ENCODE measurements around the gene ZNF883.

The ZNF883 gene

GRCh38 chr9:112917987-112918362 lies 94.0 kb downstream of the ZNF883 start:
- no peak for DNase-seq

DNA sequence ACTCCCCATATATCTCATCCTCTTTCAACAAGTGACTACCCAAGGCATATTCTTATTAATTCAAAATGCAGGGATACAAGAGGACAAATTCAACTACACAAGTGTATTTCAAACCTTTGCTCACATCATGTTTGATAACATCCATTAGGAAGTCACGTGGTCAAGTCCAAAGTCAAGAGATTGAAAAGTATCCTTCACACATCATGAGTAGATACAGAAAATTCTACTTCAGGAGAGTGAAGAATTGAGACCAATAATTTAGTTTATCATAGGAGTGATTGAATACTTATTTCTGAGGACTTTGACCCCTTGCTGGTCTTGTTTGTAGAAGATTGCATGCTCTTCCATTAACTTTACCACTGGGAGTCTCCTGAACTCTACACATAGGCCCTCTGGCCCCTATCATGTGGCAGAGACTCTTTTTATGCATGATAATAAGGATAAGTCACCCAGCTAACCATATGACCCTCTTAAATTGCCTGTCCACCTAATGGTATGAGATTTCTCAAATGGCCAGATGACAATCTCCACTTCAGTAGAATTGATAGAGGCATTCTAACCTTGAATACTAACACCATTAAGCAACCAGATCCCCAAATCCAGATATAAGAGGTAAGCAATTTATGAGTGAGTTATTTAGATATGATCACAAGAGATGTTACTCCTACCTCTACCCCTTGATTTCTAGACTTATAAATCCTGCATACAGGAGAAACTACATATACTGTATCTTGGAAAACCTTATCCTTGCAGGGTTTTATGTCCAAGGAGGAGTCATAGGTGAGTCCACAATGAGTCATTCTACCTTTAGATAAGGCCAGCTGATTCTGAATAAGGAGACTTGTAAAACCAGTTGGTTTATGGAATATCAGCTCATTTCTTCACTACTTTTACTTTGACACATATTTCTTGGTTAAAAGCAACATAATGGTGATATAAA lies 94.7 kb downstream of the ZNF883 start:
- no peak for DNase-seq

- DNase-seq, result no peak
Measured at GRCh38 chr9:112914524-112914923, 97.5 kb downstream of the ZNF883 start.

DNA sequence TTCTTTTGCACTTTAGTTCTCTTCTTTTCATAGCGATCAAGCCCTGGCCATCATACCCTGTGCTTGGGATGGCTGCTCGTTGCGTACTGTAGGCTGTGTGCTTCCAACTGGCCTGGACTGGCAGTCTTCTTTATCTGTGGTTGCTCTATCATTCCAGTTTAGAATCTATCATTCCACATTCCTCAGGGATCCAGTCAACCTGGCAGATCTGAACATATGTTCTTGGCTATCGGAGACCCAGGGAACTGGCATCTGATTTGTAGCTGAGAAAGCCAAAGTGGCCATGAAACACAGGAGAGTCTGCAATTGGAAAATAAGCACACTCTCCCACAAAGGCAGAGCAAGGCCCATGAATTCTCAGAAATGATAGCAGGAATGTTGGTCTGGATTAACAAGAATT lies 98.7 kb downstream of the ZNF883 start:
- no peak for DNase-seq

GRCh38 chr9:112912636-112913035 lies 99.4 kb downstream of the ZNF883 start:
- no peak for DNase-seq

- no peak for DNase-seq
Measured at GRCh38 chr9:112911736-112912135, 100.3 kb downstream of the ZNF883 start.

All from suppressor macrophage (primary cell).